Endodermal cell (in vitro differentiated cells): ENCODE data around the gene SHH. TPM values are rescaled to one million over a fixed set of nuclear protein-coding genes. Genes with fewer than 3 reads are reported as not detected.

Experiments
- DNase-seq: peaks from one replicate; pipeline ENCODE4 v3.0.0-alpha.2; 2017
- H3K27ac ChIP-seq: 2 replicates; pipeline ENCODE4 v1.5.1; 2013; ENCODE audit warnings: mild to moderate bottlenecking, low read depth, low read length, moderate library complexity
- H3K27me3 ChIP-seq: 2 replicates; pipeline ENCODE4 v1.6.1; 2013; ENCODE audit warnings: mild to moderate bottlenecking, low read length, moderate library complexity; ENCODE audit not compliant: insufficient read depth, control insufficient read depth, poor library complexity, severe bottlenecking
- H3K36me3 ChIP-seq: 2 replicates; pipeline ENCODE4 v1.7.0; 2013; ENCODE audit warnings: mild to moderate bottlenecking, low read length, moderate library complexity; ENCODE audit not compliant: control insufficient read depth, insufficient read depth
- H3K4me1 ChIP-seq: one replicate; pipeline ENCODE4 v1.7.0; 2013; ENCODE audit warnings: low read length; ENCODE audit not compliant: control insufficient read depth, insufficient read depth
- H3K4me3 ChIP-seq: 2 replicates; pipeline ENCODE4 v1.5.1; 2013; ENCODE audit warnings: mild to moderate bottlenecking, low read length, moderate library complexity
- H3K9ac ChIP-seq: 2 replicates; pipeline ENCODE4 v1.6.1; 2013; ENCODE audit warnings: mild to moderate bottlenecking, low read length, moderate library complexity; ENCODE audit not compliant: poor library complexity, severe bottlenecking; ENCODE audit errors: extremely low read depth
- H3K9me3 ChIP-seq: 2 replicates; pipeline ENCODE4 v1.6.1; 2013; ENCODE audit warnings: mild to moderate bottlenecking, low read length, moderate library complexity; ENCODE audit not compliant: control insufficient read depth
- H3K27ac Mint-ChIP-seq: 2 replicates; pipeline ENCODE4 v1.8.0; 2020; ENCODE audit warnings: mixed read lengths
- H3K27me3 Mint-ChIP-seq: 2 replicates; pipeline ENCODE4 v1.8.0; 2021; ENCODE audit warnings: mild to moderate bottlenecking, mixed read lengths; ENCODE audit not compliant: insufficient read depth
- H3K36me3 Mint-ChIP-seq: 2 replicates; pipeline ENCODE4 v1.8.0; 2020; ENCODE audit warnings: low read depth, mixed read lengths
- H3K4me1 Mint-ChIP-seq: 2 replicates; pipeline ENCODE4 v1.8.0; 2020; ENCODE audit warnings: mixed read lengths
- H3K4me3 Mint-ChIP-seq: 2 replicates; pipeline ENCODE4 v1.8.0; 2020; ENCODE audit warnings: mild to moderate bottlenecking, moderate library complexity, mixed read lengths
- H3K9me3 Mint-ChIP-seq: 2 replicates; pipeline ENCODE4 v1.8.0; 2020; ENCODE audit warnings: mild to moderate bottlenecking, mixed read lengths
- WGBS, 2 experiments: methylation state at CpG; one replicate each; pipeline versions ENCODE4 v1.1.5 to v1.1.7; 2013; ENCODE audit warnings: missing lambda C conversion rate in 2 of 2, mixed read lengths in 1 of 2; ENCODE audit not compliant: insufficient coverage in 1 of 2, insufficient read length in 1 of 2; 5-methylcytosine and 5-hydroxymethylcytosine counted together
- total RNA-seq, 2 donors: library from RNA; stranded (reverse); fragmentation: NEBNext Ultra II Directional in 1 of 2; extraction: Animal tissue kit (Norgen Biotek cat#: 25700) in 1 of 2; gene quantifications; 2 replicates in 1 of 2; 3 replicates in 1 of 2; pipeline ENCODE4 v1.2.1, GENCODE V29; 2021
- TF ChIP-seq, protein P1 (sequence below): fragments of 200-600 bp; sonication (generic); conservative IDR thresholded peaks from 2 replicates; pipeline ENCODE4 v1.5.0; 2021; ENCODE audit warnings: antibody characterized with exemption, mild to moderate bottlenecking

The SHH gene
- total RNA-seq, 2 donors from 2014 or later: 0.99 to 1.6 TPM

DNA sequence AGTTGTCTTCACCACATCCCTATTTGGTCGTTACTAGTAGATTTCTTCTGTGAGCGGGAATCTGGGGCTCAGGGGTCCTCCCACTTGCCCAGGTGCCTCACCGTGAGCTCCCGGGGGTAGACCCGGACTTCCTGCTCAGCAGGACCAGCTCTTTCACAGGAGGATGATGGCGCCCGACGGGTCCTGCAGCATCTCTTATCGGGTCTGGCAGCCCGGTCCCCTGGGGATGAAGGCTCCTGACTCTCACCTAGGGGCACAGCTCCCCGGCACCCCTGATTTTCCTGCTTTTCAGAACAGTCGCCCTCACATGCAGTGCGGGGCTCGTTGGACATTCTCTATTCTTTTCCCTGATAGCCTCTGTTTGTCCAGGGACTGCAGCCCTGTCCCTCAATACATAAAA is 33.0 kb upstream of the SHH start:
- Histone ChIP-seq H3K27ac (no peak overlapping the region), H3K9me3 (no peaks in the 10 kb centered on the region), H3K36me3 (no peaks in the 10 kb centered on the region), H3K9ac (no peak overlapping the region), H3K4me1 (no peaks in the 10 kb centered on the region), H3K27me3 (no peaks in the 10 kb centered on the region), H3K4me3 (no peak overlapping the region)
- peak; percentile 24 for DNase-seq
- H3K27ac Mint-ChIP-seq: no peak overlapping the region
- H3K27me3 Mint-ChIP-seq: no peaks in the 10 kb centered on the region
- TF ChIP-seq, protein P1, sequence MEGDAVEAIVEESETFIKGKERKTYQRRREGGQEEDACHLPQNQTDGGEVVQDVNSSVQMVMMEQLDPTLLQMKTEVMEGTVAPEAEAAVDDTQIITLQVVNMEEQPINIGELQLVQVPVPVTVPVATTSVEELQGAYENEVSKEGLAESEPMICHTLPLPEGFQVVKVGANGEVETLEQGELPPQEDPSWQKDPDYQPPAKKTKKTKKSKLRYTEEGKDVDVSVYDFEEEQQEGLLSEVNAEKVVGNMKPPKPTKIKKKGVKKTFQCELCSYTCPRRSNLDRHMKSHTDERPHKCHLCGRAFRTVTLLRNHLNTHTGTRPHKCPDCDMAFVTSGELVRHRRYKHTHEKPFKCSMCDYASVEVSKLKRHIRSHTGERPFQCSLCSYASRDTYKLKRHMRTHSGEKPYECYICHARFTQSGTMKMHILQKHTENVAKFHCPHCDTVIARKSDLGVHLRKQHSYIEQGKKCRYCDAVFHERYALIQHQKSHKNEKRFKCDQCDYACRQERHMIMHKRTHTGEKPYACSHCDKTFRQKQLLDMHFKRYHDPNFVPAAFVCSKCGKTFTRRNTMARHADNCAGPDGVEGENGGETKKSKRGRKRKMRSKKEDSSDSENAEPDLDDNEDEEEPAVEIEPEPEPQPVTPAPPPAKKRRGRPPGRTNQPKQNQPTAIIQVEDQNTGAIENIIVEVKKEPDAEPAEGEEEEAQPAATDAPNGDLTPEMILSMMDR: no peak
- H3K4me1 Mint-ChIP-seq: no peaks in the 10 kb centered on the region
- H3K36me3 Mint-ChIP-seq: no peaks in the 10 kb centered on the region
- H3K9me3 Mint-ChIP-seq: no peaks in the 10 kb centered on the region
- no peak overlapping the region for H3K4me3 Mint-ChIP-seq
- 93 to 95% methylated on average over 14 of the region's 14 CpGs for WGBS, 2 experiments

DNA sequence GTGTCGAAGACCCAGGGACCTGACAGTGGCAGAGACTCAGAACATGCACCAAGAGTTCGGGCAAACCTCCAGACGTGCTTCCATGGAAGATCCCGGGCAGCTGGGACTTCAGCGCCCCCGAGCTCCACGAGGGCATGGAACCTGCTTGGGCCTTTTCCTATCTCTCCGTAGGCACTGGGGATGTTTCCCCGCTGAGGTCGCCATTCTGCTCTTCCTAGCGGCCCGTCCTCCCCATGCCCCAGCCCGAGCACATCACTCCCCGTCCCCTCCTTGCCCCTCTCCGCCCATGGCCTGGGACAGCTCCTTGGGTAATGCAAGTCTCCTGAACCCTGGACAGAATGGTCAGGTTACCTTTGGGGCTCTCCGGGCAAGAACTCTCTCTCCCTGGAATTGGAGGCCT is 32.3 kb upstream of the SHH start:
- 91 to 93% methylated on average over 8 to 16 of the region's 16 CpGs for WGBS, 2 experiments
- no peaks in the 10 kb centered on the region for H3K36me3 ChIP-seq
- H3K36me3 Mint-ChIP-seq: no peaks in the 10 kb centered on the region
- H3K27me3 Mint-ChIP-seq: peaks cover 3% of the 10 kb centered on the region
- no peaks in the 10 kb centered on the region for H3K4me1 Mint-ChIP-seq
- H3K9me3 Mint-ChIP-seq: no peaks in the 10 kb centered on the region
- peak; percentile 37 for DNase-seq
- H3K27ac Mint-ChIP-seq: no peak overlapping the region
- H3K4me3 ChIP-seq: no peak overlapping the region
- TF ChIP-seq, protein P1: no peak
- H3K4me3 Mint-ChIP-seq: no peak overlapping the region
- no peaks in the 10 kb centered on the region for H3K4me1 ChIP-seq
- H3K27ac ChIP-seq: no peak overlapping the region
- H3K27me3 ChIP-seq: no peaks in the 10 kb centered on the region
- no peak overlapping the region for H3K9ac ChIP-seq
- no peaks in the 10 kb centered on the region for H3K9me3 ChIP-seq

DNA sequence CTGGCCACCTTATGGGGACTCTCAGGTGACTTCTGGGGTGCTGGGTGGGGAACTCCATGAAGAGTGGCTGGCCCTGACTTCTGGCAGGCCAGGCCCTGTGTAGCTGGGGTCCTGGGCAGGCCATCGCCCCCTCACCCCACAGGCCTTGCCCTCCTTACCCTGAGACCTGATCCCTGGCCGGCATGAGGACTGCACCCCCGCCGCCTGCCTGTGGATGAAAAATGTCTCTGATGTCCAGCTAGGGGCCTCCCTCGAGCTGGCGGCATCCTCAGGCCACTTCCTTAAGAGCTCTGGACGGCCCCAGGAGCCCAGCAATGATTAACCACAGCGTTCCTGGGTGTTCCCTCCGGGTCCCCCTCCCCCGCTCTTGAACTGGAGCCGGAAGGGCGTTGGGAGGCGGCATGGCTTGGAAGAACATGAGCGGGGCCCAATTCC is 31.8 kb upstream of the SHH start:
- H3K36me3 ChIP-seq: no peaks in the 10 kb centered on the region
- H3K9me3 ChIP-seq: no peaks in the 10 kb centered on the region
- Mint-ChIP-seq H3K4me1 (no peaks in the 10 kb centered on the region), H3K27ac (no peak overlapping the region), H3K4me3 (no peak overlapping the region), H3K27me3 (peaks cover 3% of the 10 kb centered on the region), H3K36me3 (no peaks in the 10 kb centered on the region), H3K9me3 (no peaks in the 10 kb centered on the region)
- no peaks in the 10 kb centered on the region for H3K4me1 ChIP-seq
- H3K4me3 ChIP-seq: no peak overlapping the region
- no peak overlapping the region for H3K9ac ChIP-seq
- TF ChIP-seq, protein P1: no peak
- WGBS, 2 experiments: 83 to 85% methylated on average over 9 to 14 of the region's 14 CpGs
- H3K27me3 ChIP-seq: no peaks in the 10 kb centered on the region
- DNase-seq: peak; percentile 47
- H3K27ac ChIP-seq: no peak overlapping the region
